Body of pancreas (tissue), 4 donors: ENCODE results near the gene PTPRD. TPM values are rescaled to one million over a fixed set of nuclear protein-coding genes. Genes with fewer than 3 reads are reported as not detected.

ENCODE experiments used
- ATAC-seq: fragments of 150-250 bp; one replicate; pipeline ENCODE4 v1.9.1; 2016
- DNase-seq, 4 donors: peaks; one replicate each; pipeline ENCODE4 v3.0.0-alpha.2; 2019
- H3K27ac ChIP-seq, 4 donors: fragments of 200-600 bp; sonication (generic); 1 replicate in 3 of 4; 2 replicates in 1 of 4; pipeline versions ENCODE4 v1.5.1 to v1.6.1; 2016 to 2019; ENCODE audit warnings: mild to moderate bottlenecking in 1 of 4, mixed read lengths in 1 of 4, moderate library complexity in 1 of 4
- H3K27me3 ChIP-seq, 2 donors: fragments of 200-600 bp; sonication (generic); one replicate each; pipeline ENCODE4 v1.6.0; 2016; ENCODE audit warnings: mild to moderate bottlenecking in 1 of 2
- H3K36me3 ChIP-seq, 2 donors: fragments of 200-600 bp; sonication (generic); replicated peaks in 1 of 2; 2 replicates each; pipeline ENCODE4 v1.5.1; 2016; ENCODE audit warnings: low read depth in 2 of 2; ENCODE audit not compliant: insufficient read depth in 1 of 2
- H3K4me1 ChIP-seq: fragments of 200-600 bp; sonication (generic); one replicate; pipeline ENCODE4 v1.6.0; 2016
- H3K4me3 ChIP-seq, 2 donors: fragments of 200-600 bp; sonication (generic); 1 replicate in 1 of 2; 2 replicates in 1 of 2; pipeline ENCODE4 v1.5.1; 2016 to 2019
- H3K9me3 ChIP-seq, 3 donors: fragments of 200-600 bp; sonication (generic); 1 replicate in 2 of 3; 2 replicates in 1 of 3; pipeline ENCODE4 v1.5.1; 2016
- CTCF ChIP-seq, 7 experiments: fragments of 450-650 bp in 4 of 7; fragments of 200-600 bp in 3 of 7; sonication (generic) in 3 of 7; IDR thresholded peaks; one replicate each; pipeline ENCODE4 v1.5.1; 2016 to 2019; ENCODE audit warnings: antibody characterized with exemption in 7 of 7
- POLR2A ChIP-seq, 3 donors: fragments of 450-650 bp; IDR thresholded peaks; one replicate each; pipeline ENCODE4 v1.6.1; 2016; ENCODE audit warnings: antibody characterized with exemption in 3 of 3, mild to moderate bottlenecking in 2 of 3
- WGBS, 2 donors: methylation state at CpG; one replicate each; pipeline ENCODE4 v1.1.5; 2017; 5-methylcytosine and 5-hydroxymethylcytosine counted together
- intact Hi-C: fragments of 100-400 bp; cut with DNase I; formaldehyde crosslinking; loops from one replicate; pipeline ENCODE4 v1.15.1; 2023
- total RNA-seq, 2 donors: library from RNA; depleted of rRNA; stranded (reverse); fragments of >200 nt; gene quantifications; one replicate each; pipeline ENCODE4 v1.1.0, GENCODE V29; 2016

The PTPRD gene
- total RNA-seq, 2 donors from 2014 or later, result 4.3 to 4.9 TPM

GRCh38 chr9:10339152-10339551, 273.6 kb downstream of the PTPRD start:
- intact Hi-C loops, result no loop called here
- no peaks in the 10 kb centered on the region for H3K9me3 ChIP-seq
- H3K4me3 ChIP-seq, result no peak overlapping the region
- DNase-seq (no peak), ATAC-seq (no peak)
- no peaks in the 10 kb centered on the region for H3K27me3 ChIP-seq
- no peak overlapping the region for H3K27ac ChIP-seq
- no peak for TF ChIP-seq POLR2A (IDR thresholded peaks at IDR 0.05)
- no peak for TF ChIP-seq CTCF (IDR thresholded peaks at IDR 0.05)
- no peaks in the 10 kb centered on the region for H3K4me1 ChIP-seq
- H3K36me3 ChIP-seq, result no peaks in the 10 kb centered on the region

GRCh38 chr9:10331157-10331556, 281.6 kb downstream of the PTPRD start:
- Histone ChIP-seq H3K27me3 (no peaks in the 10 kb centered on the region), H3K36me3 (no peaks in the 10 kb centered on the region), H3K4me3 (no peak overlapping the region), H3K9me3 (no peaks in the 10 kb centered on the region), H3K4me1 (no peaks in the 10 kb centered on the region), H3K27ac (no peak overlapping the region)
- intact Hi-C loops, result no loop called here
- TF ChIP-seq POLR2A (IDR thresholded peaks at IDR 0.05) (no peak), CTCF (IDR thresholded peaks at IDR 0.05) (no peak)
- DNase-seq (no peak), ATAC-seq (no peak)
- WGBS, 2 donors, result 41 to 43% methylated on average over 2 of the region's 2 CpGs

GRCh38 chr9:10282084-10282483, 330.7 kb downstream of the PTPRD start:
- DNase-seq (no peak), ATAC-seq (no peak)
- H3K27ac ChIP-seq, result no peak overlapping the region
- H3K27me3 ChIP-seq, result no peaks in the 10 kb centered on the region
- no peak for TF ChIP-seq POLR2A (IDR thresholded peaks at IDR 0.05)
- no peak for TF ChIP-seq CTCF (IDR thresholded peaks at IDR 0.05)
- intact Hi-C loops, result no loop called here
- 54% methylated on average over 2 of the region's 2 CpGs for WGBS, 2 donors
- H3K4me3 ChIP-seq, result no peak overlapping the region
- H3K36me3 ChIP-seq, result no peaks in the 10 kb centered on the region
- H3K9me3 ChIP-seq, result no peaks in the 10 kb centered on the region
- H3K4me1 ChIP-seq, result no peaks in the 10 kb centered on the region

- WGBS, 2 donors, result 37 to 53% methylated on average over 1 of the region's 1 CpG
- TF ChIP-seq POLR2A (IDR thresholded peaks at IDR 0.05), result no peak
- no peak for TF ChIP-seq CTCF (IDR thresholded peaks at IDR 0.05)
- Histone ChIP-seq H3K27ac (no peak overlapping the region), H3K4me3 (no peak overlapping the region), H3K9me3 (no peaks in the 10 kb centered on the region), H3K36me3 (no peaks in the 10 kb centered on the region), H3K4me1 (peaks cover 8% of the 10 kb centered on the region), H3K27me3 (no peaks in the 10 kb centered on the region)
- no peak for DNase-seq
- intact Hi-C loops, result no loop called here
- ATAC-seq, result no peak
Observed at GRCh38 chr9:10274988-10275387, 337.8 kb downstream of the PTPRD start.

DNA sequence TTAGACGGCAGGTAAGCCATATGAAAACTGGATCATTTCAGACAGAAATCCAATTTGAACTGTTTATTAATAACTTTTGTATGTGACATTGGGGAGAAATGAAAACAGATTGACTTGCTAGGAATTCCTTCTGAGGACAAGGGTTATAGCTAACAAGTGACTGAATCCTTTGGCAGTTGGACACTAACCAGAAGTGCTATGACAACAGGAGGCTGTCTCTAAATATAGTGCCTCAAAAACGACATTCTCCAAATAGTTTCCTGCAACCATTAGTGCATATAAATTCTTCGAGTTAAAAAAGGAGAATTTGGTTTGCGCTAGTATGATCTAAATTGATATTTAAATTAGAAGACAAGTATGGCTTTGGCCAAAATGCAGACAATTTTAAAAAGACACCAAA, 338.6 kb downstream of the PTPRD start:
- no peak for DNase-seq
- intact Hi-C loops, result no loop called here

More for the DNA sequence above, 338.6 kb downstream of the PTPRD start:
- Histone ChIP-seq H3K27ac (no peak overlapping the region), H3K36me3 (no peaks in the 10 kb centered on the region), H3K4me3 (no peak overlapping the region), H3K9me3 (no peaks in the 10 kb centered on the region), H3K4me1 (peaks cover 8% of the 10 kb centered on the region), H3K27me3 (no peaks in the 10 kb centered on the region)
- no peak for ATAC-seq
- no peak for TF ChIP-seq POLR2A (IDR thresholded peaks at IDR 0.05)
- TF ChIP-seq CTCF (IDR thresholded peaks at IDR 0.05), result no peak
- WGBS, 2 donors, result 13 to 26% methylated on average over 4 of the region's 4 CpGs
